GM06990 (cell line): Measurements from ENCODE around the gene SLC25A6.
"Not testable (repeated sequence)": the region's sequence is repeated elsewhere in the genome, so short reads cannot be mapped to it uniquely, and the experiment has no call there.

Experiments
- DNase-seq: peaks from one replicate; pipeline ENCODE4 v3.0.0-alpha.2; 2011; ENCODE audit not compliant: insufficient read length; ENCODE audit errors: extremely low read depth
- H3K27me3 ChIP-seq: replicated peaks from 2 replicates; pipeline ENCODE4 v1.6.0; 2011; ENCODE audit warnings: low read length; ENCODE audit not compliant: control insufficient read depth, insufficient read depth
- H3K36me3 ChIP-seq: 2 replicates; pipeline ENCODE4 v1.5.1; 2011; ENCODE audit warnings: low read length; ENCODE audit not compliant: control insufficient read depth, insufficient read depth
- H3K4me3 ChIP-seq: replicated peaks from 2 replicates; pipeline ENCODE4 v1.5.1; 2011; ENCODE audit warnings: low read depth, mild to moderate bottlenecking, control low read depth, low read length
- TF ChIP-seq, protein P1 (sequence below): IDR thresholded peaks from 2 replicates; pipeline ENCODE4 v1.5.1; 2011; ENCODE audit warnings: low read length, control low read depth, mild to moderate bottlenecking, inconsistent platforms; ENCODE audit not compliant: insufficient read depth, poor library complexity, severe bottlenecking

The SLC25A6 gene

GRCh38 chrX:1385253-1386223 lies 6.4 kb downstream of the SLC25A6 start:
- DNase-seq, result no peak
- Histone ChIP-seq H3K4me3 (no peak overlapping the region), H3K27me3 (no peaks in the 10 kb centered on the region), H3K36me3 (peaks cover 56% of the 10 kb centered on the region)
- TF ChIP-seq, protein P1, sequence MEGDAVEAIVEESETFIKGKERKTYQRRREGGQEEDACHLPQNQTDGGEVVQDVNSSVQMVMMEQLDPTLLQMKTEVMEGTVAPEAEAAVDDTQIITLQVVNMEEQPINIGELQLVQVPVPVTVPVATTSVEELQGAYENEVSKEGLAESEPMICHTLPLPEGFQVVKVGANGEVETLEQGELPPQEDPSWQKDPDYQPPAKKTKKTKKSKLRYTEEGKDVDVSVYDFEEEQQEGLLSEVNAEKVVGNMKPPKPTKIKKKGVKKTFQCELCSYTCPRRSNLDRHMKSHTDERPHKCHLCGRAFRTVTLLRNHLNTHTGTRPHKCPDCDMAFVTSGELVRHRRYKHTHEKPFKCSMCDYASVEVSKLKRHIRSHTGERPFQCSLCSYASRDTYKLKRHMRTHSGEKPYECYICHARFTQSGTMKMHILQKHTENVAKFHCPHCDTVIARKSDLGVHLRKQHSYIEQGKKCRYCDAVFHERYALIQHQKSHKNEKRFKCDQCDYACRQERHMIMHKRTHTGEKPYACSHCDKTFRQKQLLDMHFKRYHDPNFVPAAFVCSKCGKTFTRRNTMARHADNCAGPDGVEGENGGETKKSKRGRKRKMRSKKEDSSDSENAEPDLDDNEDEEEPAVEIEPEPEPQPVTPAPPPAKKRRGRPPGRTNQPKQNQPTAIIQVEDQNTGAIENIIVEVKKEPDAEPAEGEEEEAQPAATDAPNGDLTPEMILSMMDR, result no peak

DNA sequence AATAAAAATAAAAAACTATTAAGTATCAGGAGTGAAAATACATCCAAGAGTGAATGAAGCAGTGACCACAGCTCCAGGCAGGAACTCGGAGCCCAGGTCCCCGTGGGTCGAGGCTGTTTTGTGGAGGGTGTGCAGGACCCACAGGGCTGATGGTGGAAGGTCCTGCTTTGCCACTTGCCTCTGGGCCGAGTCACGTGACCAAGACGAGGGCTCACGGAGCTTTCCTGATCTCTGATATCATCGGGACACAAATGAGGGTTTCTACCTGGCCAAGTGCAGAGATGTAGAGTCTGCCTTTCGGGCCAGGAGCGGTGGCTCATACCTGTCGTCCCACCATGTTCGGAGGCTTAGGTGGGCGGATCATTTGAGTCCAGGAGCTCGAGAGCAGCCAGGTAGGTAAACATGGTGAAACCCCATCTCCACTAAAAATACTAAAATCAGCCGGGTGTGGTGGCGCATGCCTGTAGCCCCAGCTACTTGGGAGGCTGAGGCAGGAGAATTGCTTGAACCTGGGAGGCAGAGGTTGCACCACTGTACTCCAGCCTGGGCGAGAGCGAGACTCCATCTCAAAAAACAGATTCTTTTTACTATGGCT lies 7.2 kb downstream of the SLC25A6 start:
- H3K36me3 ChIP-seq, result peaks cover 49% of the 10 kb centered on the region
- TF ChIP-seq, protein P1, result no peak
- no peak overlapping the region for H3K4me3 ChIP-seq
- H3K27me3 ChIP-seq, result no peaks in the 10 kb centered on the region
- no peak for DNase-seq

DNA sequence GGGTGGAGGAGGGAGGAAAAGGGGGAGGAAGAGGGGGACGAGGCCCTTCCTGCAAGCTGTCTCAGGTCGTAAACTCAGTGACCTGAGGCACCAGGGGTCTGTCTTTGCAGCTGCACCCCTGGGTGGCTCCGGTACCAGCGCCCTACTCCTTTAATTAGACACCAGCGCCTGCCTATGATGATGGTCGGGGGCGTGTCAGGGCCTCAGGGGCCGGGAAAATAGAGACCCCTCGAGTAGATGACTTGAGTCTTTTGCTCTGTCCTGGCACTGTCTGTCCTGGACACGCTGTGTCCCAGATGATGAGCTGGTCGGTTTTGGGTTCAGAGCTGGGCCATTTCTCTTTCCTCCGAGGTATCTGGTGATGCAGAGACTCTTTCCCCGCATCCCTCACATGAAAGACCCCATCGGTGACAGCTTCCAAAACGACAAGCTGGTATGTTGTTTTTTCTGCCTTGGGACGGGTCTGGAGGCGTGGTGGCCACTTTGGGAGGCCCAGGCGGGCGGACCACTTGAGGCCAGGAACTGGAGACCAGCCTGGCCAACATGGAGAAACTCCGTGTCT lies 11.2 kb downstream of the SLC25A6 start:
- no peak for DNase-seq
- TF ChIP-seq, protein P1, result no peak
- Histone ChIP-seq H3K4me3 (no peak overlapping the region), H3K36me3 (peaks cover 15% of the 10 kb centered on the region), H3K27me3 (no peaks in the 10 kb centered on the region)

DNA sequence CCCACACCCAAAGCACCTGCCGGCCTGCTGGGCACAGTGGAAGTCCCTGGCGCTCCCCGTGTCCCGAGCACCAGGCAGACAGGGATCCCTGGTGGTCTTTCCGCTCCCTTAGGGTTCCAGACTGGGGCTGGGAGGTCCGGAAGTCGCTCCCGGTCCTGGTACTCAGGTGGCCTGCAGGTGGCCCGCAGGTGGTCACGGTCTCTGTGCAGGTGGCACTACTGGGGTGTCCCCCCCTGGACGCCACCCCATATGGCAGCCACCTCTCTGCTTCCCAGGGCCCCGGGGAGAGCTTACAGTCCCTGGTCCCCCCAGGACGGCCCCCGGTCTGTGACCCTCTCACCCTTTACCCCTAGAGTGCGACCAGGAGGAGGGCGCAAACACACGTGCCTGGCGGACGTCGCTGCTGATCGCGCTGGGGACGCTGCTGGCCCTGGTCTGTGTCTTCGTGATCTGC lies 13.6 kb downstream of the SLC25A6 start:
- DNase-seq, result no peak
- H3K27me3 ChIP-seq, result no peaks in the 10 kb centered on the region
- TF ChIP-seq, protein P1, result no peak
- H3K4me3 ChIP-seq, result no peak overlapping the region
- H3K36me3 ChIP-seq, result peaks cover 3% of the 10 kb centered on the region

DNA sequence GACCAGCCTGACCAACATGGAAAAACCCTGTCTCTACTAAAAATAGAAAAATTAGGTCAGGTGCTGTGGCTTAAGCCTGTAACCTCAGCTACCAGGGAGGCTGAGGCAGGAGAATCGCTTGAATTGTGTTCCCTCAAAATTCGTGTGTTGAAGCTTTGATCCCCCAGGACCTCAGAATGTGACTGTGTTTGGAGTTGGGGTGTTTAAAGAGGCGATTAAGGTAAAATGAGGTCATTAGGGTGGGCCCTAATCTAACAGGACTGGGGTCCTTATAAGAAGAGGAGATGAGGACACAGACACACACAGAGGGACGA lies 23.6 kb downstream of the SLC25A6 start:
- no peak overlapping the region for H3K4me3 ChIP-seq
- DNase-seq, result no peak
- TF ChIP-seq, protein P1, result no peak
- no peaks in the 10 kb centered on the region for H3K36me3 ChIP-seq
- H3K27me3 ChIP-seq, result no peaks in the 10 kb centered on the region

DNA sequence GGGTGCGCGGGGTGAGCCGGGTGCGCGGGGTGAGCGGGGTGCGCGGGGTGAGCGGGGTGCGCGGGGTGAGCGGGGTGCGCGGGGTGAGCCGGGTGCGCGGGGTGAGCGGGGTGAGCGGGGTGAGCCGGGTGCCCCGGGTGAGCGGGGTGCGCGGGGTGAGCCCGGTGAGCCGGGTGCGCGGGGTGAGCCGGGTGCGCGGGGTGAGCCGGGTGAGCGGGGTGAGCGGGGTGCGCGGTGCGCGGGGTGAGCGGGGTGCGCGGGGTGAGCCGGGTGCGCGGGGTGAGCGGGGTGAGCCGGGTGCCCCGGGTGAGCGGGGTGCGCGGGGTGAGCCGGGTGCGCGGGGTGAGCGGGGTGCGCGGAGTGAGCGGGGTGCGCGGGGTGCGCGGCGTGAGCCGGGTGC lies 25.6 kb downstream of the SLC25A6 start:
- H3K27me3 ChIP-seq, H3K36me3 ChIP-seq, H3K4me3 ChIP-seq, DNase-seq: not testable (repeated sequence)
